ENCODE data around the gene RREB1. TPM values are rescaled to one million over a fixed set of nuclear protein-coding genes. Genes with fewer than 3 reads are reported as not detected.
A peak's percentile ranks its signal among the peaks of the same experiment; 100 is the strongest.
"Not testable (repeated sequence)": the region's sequence is repeated elsewhere in the genome, so short reads cannot be mapped to it uniquely, and the experiment has no call there.

RREB1 gene
- total RNA-seq, 1 donor from 2014 or later = 16.8 TPM

- H3K36me3 Mint-ChIP-seq (ENCODE audit: low read depth) = no peaks in the 10 kb centered on the region
- intact Hi-C loops (cut with micrococcal nuclease) = loop anchor here (5.0 to 10.0 kb wide), 3 partner anchors 40 to 768 kb away; partner anchors contain the start of genes SSR1 and TXNDC5
- H3K4me3 Mint-ChIP-seq = peak overlapping the region; percentile 67
- no peak for DNase-seq
- H3K27ac Mint-ChIP-seq = peak overlapping the region; percentile 85
- peaks cover 55% of the 10 kb centered on the region for H3K4me1 Mint-ChIP-seq
- H3K27me3 Mint-ChIP-seq = no peaks in the 10 kb centered on the region
- no peaks in the 10 kb centered on the region for H3K9me3 Mint-ChIP-seq
These were observed 39.4 kb downstream of the RREB1 start for GRCh38 chr6:7147051-7147671.

GRCh38 chr6:7148100-7148822 is 40.5 kb downstream of the RREB1 start:
- Mint-ChIP-seq H3K27ac (peak overlapping the region; percentile 85), H3K4me3 (no peak overlapping the region), H3K36me3 (ENCODE audit: low read depth) (peaks cover 2% of the 10 kb centered on the region), H3K27me3 (no peaks in the 10 kb centered on the region), H3K9me3 (no peaks in the 10 kb centered on the region), H3K4me1 (peaks cover 55% of the 10 kb centered on the region)
- intact Hi-C loops (cut with micrococcal nuclease) = loop anchor here (1.0 to 10.0 kb wide), 4 partner anchors 11 to 767 kb away; partner anchors contain the start of genes SSR1 and TXNDC5
- DNase-seq = no peak

GRCh38 chr6:7150381-7151064 is 42.8 kb downstream of the RREB1 start:
- Mint-ChIP-seq H3K36me3 (ENCODE audit: low read depth) (peaks cover 2% of the 10 kb centered on the region), H3K27me3 (no peaks in the 10 kb centered on the region), H3K4me3 (no peak overlapping the region), H3K9me3 (no peaks in the 10 kb centered on the region), H3K27ac (peak overlapping the region; percentile 4), H3K4me1 (peaks cover 60% of the 10 kb centered on the region)
- intact Hi-C loops (cut with micrococcal nuclease) = no loop called here
- no peak for DNase-seq

DNA sequence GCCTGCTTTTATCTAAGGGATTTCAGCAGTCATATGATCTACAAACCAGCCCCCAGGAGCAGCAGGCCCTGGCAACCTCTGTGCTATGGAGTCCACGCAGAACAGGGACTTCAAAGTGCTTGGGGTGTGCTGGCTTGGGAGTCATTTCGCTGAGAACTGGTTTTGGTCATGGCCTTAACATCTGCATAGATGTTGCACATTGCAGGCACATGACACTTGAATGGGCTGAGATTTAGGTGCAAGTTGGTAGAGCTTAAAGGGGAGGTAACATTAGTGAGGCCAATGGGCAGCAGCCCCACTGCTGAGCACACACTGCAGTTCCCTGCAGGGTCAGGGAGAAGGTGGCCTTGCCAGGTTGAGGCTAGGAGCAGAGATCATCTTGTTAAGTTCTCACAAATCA is 43.6 kb downstream of the RREB1 start:
- no peak for DNase-seq
- peaks cover 3% of the 10 kb centered on the region for H3K36me3 Mint-ChIP-seq (ENCODE audit: low read depth)
- H3K27me3 Mint-ChIP-seq = no peaks in the 10 kb centered on the region
- intact Hi-C loops (cut with micrococcal nuclease) = no loop called here
- H3K9me3 Mint-ChIP-seq = no peaks in the 10 kb centered on the region
- no peak overlapping the region for H3K4me3 Mint-ChIP-seq
- no peak overlapping the region for H3K27ac Mint-ChIP-seq
- peaks cover 59% of the 10 kb centered on the region for H3K4me1 Mint-ChIP-seq

DNA sequence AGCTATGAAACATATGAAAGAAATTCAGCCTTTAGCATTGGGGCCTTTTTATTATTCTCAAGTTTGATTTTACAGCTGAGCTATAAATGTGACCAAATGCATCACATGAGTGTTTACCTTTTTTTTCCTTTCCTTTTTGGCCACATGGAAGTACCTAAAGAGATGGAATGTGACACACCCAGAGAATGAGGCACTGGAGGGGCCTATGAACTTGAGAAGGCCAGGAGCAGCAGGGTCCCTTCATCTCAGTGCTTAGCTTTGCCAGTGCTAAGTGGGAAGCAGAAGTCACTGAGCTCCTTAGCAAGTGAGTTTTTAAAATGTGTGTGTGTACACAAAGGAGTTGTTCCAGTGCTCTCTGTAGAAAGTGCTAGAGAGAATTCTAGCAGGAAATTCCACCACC is 44.7 kb downstream of the RREB1 start:
- DNase-seq = no peak
- Mint-ChIP-seq H3K27me3 (no peaks in the 10 kb centered on the region), H3K4me1 (peaks cover 48% of the 10 kb centered on the region), H3K4me3 (no peak overlapping the region), H3K9me3 (no peaks in the 10 kb centered on the region), H3K27ac (no peak overlapping the region), H3K36me3 (ENCODE audit: low read depth) (peaks cover 3% of the 10 kb centered on the region)
- intact Hi-C loops (cut with micrococcal nuclease) = no loop called here

GRCh38 chr6:7153789-7154188 is 46.0 kb downstream of the RREB1 start:
- H3K36me3 Mint-ChIP-seq (ENCODE audit: low read depth) = peaks cover 5% of the 10 kb centered on the region
- DNase-seq = peak; percentile 62
- no peaks in the 10 kb centered on the region for H3K27me3 Mint-ChIP-seq
- intact Hi-C loops (cut with micrococcal nuclease) = no loop called here
- H3K4me1 Mint-ChIP-seq = peaks cover 38% of the 10 kb centered on the region
- no peak overlapping the region for H3K4me3 Mint-ChIP-seq
- no peaks in the 10 kb centered on the region for H3K9me3 Mint-ChIP-seq
- H3K27ac Mint-ChIP-seq = peak overlapping the region; percentile 1

GRCh38 chr6:7154341-7155139 is 46.8 kb downstream of the RREB1 start:
- H3K36me3 Mint-ChIP-seq (ENCODE audit: low read depth) = peaks cover 5% of the 10 kb centered on the region
- no peaks in the 10 kb centered on the region for H3K27me3 Mint-ChIP-seq
- peaks cover 39% of the 10 kb centered on the region for H3K4me1 Mint-ChIP-seq
- no peak overlapping the region for H3K4me3 Mint-ChIP-seq
- intact Hi-C loops (cut with micrococcal nuclease) = no loop called here
- DNase-seq = no peak
- H3K27ac Mint-ChIP-seq = no peak overlapping the region
- no peaks in the 10 kb centered on the region for H3K9me3 Mint-ChIP-seq

DNA sequence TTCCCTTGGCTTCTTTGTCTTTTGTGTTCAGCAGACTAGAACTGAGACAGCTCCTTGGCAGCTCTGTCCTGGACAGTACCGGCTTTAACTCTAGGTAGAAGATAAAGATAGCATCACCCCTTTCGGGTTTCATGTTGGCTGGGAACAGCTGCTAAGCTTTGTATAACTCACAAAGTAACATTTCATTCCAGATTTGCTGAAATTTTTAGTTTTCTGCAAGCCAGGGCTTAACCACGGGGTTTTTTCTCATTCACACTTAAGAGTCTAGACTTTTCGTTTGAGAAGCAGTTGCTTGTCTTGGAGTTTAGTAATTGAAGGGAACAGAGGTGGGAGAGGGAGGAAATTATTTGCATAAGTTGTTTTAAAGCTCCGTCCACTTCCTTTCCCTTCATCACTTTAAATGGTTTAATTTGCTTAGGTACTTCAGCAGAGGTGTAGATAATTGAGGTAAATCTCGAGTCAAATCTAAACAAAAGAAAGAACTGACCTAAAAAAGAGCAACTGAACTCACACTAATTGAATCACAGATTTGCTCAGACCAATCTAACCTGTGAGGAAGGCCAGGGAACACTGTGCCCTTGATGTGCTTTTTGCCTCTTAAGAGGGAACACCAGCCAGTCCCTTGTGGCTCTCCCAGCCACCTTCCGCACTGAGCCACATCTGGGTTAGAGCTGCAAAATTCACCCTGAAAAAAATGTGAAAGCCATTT is 48.3 kb downstream of the RREB1 start:
- intact Hi-C loops (cut with micrococcal nuclease) = no loop called here
- H3K4me1 Mint-ChIP-seq = peaks cover 35% of the 10 kb centered on the region
- H3K36me3 Mint-ChIP-seq (ENCODE audit: low read depth) = peaks cover 5% of the 10 kb centered on the region
- H3K4me3 Mint-ChIP-seq = no peak overlapping the region
- no peak for DNase-seq
- no peaks in the 10 kb centered on the region for H3K27me3 Mint-ChIP-seq
- no peaks in the 10 kb centered on the region for H3K9me3 Mint-ChIP-seq
- H3K27ac Mint-ChIP-seq = peak overlapping the region; percentile 72

DNA sequence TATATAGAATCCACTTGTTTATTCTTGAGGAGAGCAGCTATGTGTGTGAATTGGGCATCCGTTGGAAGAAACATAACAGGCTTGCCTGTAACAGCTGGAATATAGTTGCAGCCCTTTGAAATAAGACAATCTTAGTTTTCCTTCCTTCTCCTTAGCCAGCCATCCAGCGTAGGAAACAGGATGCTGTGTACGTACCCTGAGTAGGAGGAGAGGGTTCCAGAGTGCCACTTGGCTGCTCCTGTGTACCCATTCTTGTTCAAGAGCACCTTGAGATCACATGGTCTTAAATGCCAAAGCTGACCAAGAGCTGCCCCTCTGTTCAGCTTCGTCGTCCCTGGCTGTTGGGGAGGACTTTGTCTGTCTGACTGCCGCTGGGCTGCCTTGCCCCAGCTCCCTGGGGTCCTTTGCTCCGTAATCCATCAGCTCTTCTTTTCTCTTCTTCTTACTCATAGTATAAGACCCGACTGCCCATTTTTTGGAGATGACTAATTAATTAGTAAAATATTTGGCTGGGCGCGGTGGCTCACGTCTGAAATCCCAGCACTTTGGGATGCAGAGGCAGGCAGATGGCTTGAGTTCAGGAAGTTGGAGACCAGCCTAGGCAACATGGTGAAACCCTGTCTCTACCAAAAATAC is 49.0 kb downstream of the RREB1 start:
- intact Hi-C loops (cut with micrococcal nuclease) = no loop called here
- DNase-seq = no peak
- peaks cover 5% of the 10 kb centered on the region for H3K36me3 Mint-ChIP-seq (ENCODE audit: low read depth)
- H3K4me1 Mint-ChIP-seq = peaks cover 32% of the 10 kb centered on the region
- no peak overlapping the region for H3K4me3 Mint-ChIP-seq
- H3K27me3 Mint-ChIP-seq = no peaks in the 10 kb centered on the region
- no peaks in the 10 kb centered on the region for H3K9me3 Mint-ChIP-seq
- H3K27ac Mint-ChIP-seq = no peak overlapping the region

DNA sequence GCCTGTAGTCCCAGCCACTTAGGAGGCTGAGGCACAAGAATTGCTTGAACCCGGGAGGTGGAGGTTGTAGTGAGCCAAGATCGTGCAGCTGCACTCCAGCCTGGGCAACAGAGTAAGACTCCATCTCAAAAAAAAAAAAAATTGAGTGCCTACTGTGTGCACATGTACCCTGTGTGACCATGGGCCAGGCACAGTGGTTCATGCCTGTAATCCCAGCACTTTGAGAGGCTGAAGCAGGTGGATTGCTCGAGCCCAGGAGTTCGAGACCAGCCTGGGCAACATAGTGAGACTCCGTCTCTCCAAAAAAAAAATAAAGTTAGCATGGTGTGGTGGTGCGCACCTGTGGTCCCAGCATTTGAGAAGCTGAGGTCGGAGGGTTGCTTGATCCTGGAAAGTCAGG is 49.5 kb downstream of the RREB1 start:
- H3K27ac Mint-ChIP-seq; H3K27me3 Mint-ChIP-seq; DNase-seq; H3K9me3 Mint-ChIP-seq; intact Hi-C loops (cut with micrococcal nuclease); H3K4me3 Mint-ChIP-seq; H3K36me3 Mint-ChIP-seq (ENCODE audit: low read depth): not testable (repeated sequence)
- H3K4me1 Mint-ChIP-seq = peaks cover 32% of the 10 kb centered on the region

GRCh38 chr6:7157752-7158616 is 50.2 kb downstream of the RREB1 start:
- DNase-seq = no peak
- H3K36me3 Mint-ChIP-seq (ENCODE audit: low read depth) = peaks cover 4% of the 10 kb centered on the region
- intact Hi-C loops (cut with micrococcal nuclease) = no loop called here
- peaks cover 26% of the 10 kb centered on the region for H3K4me1 Mint-ChIP-seq
- no peaks in the 10 kb centered on the region for H3K9me3 Mint-ChIP-seq
- no peak overlapping the region for H3K27ac Mint-ChIP-seq
- H3K4me3 Mint-ChIP-seq = no peak overlapping the region
- no peaks in the 10 kb centered on the region for H3K27me3 Mint-ChIP-seq

GRCh38 chr6:7159790-7160525 is 52.2 kb downstream of the RREB1 start:
- DNase-seq = no peak
- Mint-ChIP-seq H3K9me3 (no peaks in the 10 kb centered on the region), H3K27ac (no peak overlapping the region), H3K4me3 (no peak overlapping the region), H3K27me3 (no peaks in the 10 kb centered on the region), H3K36me3 (ENCODE audit: low read depth) (peaks cover 6% of the 10 kb centered on the region), H3K4me1 (peaks cover 17% of the 10 kb centered on the region)
- intact Hi-C loops (cut with micrococcal nuclease) = no loop called here

All from activated CD4-positive, alpha-beta T cell treated with anti-CD3 and anti-CD28 coated beads, Interleukin-2, amount 10 ng/mL, durations not matched to agents 24 days and 14 days (primary cell).